Lung (tissue), 12 donors: ENCODE results near the gene NAPB. TPM values are rescaled to one million over a fixed set of nuclear protein-coding genes. Genes with fewer than 3 reads are reported as not detected.

ENCODE experiments used
- ATAC-seq: fragments of 200-7000 bp; cut with Tn5 transposase; one replicate; pipeline ENCODE4 v1.9.1; 2020; ENCODE audit warnings: moderate number of reproducible peaks; ENCODE audit not compliant: insufficient read depth, low FRiP score
- DNase-seq, 3 donors: peaks; one replicate each; pipeline ENCODE4 v3.0.0-alpha.2; 2013 to 2017
- H3K27ac ChIP-seq, 2 donors: one replicate each; pipeline ENCODE4 v1.5.1; 2013; ENCODE audit warnings: mild to moderate bottlenecking in 2 of 2, moderate library complexity in 2 of 2, control low read depth in 1 of 2, inconsistent platforms in 1 of 2, low read depth in 1 of 2, low read length in 1 of 2
- H3K27me3 ChIP-seq, 3 donors: one replicate each; pipeline ENCODE4 v1.5.1; 2013; ENCODE audit warnings: low read length in 2 of 3; ENCODE audit not compliant: control insufficient read depth in 3 of 3, insufficient read depth in 3 of 3
- H3K36me3 ChIP-seq, 4 donors: one replicate each; pipeline ENCODE4 v1.5.1; 2013; ENCODE audit warnings: low read length in 4 of 4, mild to moderate bottlenecking in 1 of 4, moderate library complexity in 1 of 4; ENCODE audit not compliant: control insufficient read depth in 4 of 4, insufficient read depth in 4 of 4
- H3K4me1 ChIP-seq, 5 donors: one replicate each; pipeline ENCODE4 v1.5.1; 2013; ENCODE audit warnings: low read length in 5 of 5, mild to moderate bottlenecking in 2 of 5, moderate library complexity in 1 of 5; ENCODE audit not compliant: control insufficient read depth in 5 of 5, insufficient read depth in 5 of 5
- H3K4me3 ChIP-seq: one replicate; pipeline ENCODE4 v1.5.1; 2013; ENCODE audit warnings: mild to moderate bottlenecking, control low read depth, moderate library complexity
- H3K9ac ChIP-seq, 2 donors: one replicate each; pipeline ENCODE4 v1.5.1; 2013; ENCODE audit warnings: low read length in 2 of 2, control low read depth in 1 of 2; ENCODE audit not compliant: insufficient read depth in 1 of 2
- H3K9me3 ChIP-seq, 4 donors: one replicate each; pipeline ENCODE4 v1.5.1; 2013; ENCODE audit warnings: low read length in 3 of 4, mild to moderate bottlenecking in 1 of 4, moderate library complexity in 1 of 4; ENCODE audit not compliant: control insufficient read depth in 4 of 4, insufficient read depth in 3 of 4
- CTCF ChIP-seq: IDR thresholded peaks from 2 replicates; pipeline ENCODE4 v1.5.1; 2012; ENCODE audit warnings: mild to moderate bottlenecking; ENCODE audit errors: control extremely low read depth, extremely low read depth
- WGBS, 2 donors: extraction: QIAGEN DNeasy Blood & Tissue Kit; methylation state at CpG; one replicate each; pipeline ENCODE4 v1.1.7; 2013; 5-methylcytosine and 5-hydroxymethylcytosine counted together
- polyA plus RNA-seq, 2 donors: library from polyadenylated mRNA; stranded (reverse); fragments of 200-250 nt; gene quantifications; one replicate each; pipeline ENCODE4 v1.2.1, GENCODE V29; 2013
- total RNA-seq, 2 donors: library from RNA; depleted of rRNA in 1 of 2; stranded (reverse); fragments of >200 nt in 1 of 2; gene quantifications; one replicate each; pipeline ENCODE4 v1.2.1, GENCODE V29; 2014 to 2021
- donor health status: control.
- donor health status: control.
- donor health status: Bipolar disorder and iron deficiency.
- donor health status: healthy.
- donor health status: DM: yes; HTN: yes; CAD: no.

NAPB gene
- total and polyA plus RNA-seq, 4 donors = 4.4 to 45.7 (median 6.9) TPM

GRCh38 chr20:23425129-23425528 is 3.8 kb upstream of the NAPB start:
- no peak for DNase-seq
- Histone ChIP-seq H3K27me3 (no peaks in the 10 kb centered on the region), H3K9me3 (no peaks in the 10 kb centered on the region), H3K4me1 (peaks cover 0 to 6% (median 0%) of the 10 kb centered on the region in 5 donors), H3K4me3 (no peak overlapping the region), H3K27ac (no peak overlapping the region), H3K36me3 (no peaks in the 10 kb centered on the region), H3K9ac (no peak overlapping the region)
- ATAC-seq = no peak
- no peak for TF ChIP-seq CTCF
- 86 to 96% methylated on average over 9 of the region's 9 CpGs for WGBS, 2 donors

GRCh38 chr20:23419995-23420901 is 1.0 kb downstream of the NAPB start:
- Histone ChIP-seq H3K9ac (peak overlapping the region; percentile 56 to 71), H3K4me1 (peaks cover 0 to 20% (median 6%) of the 10 kb centered on the region in 5 donors), H3K4me3 (peak overlapping the region; percentile 92), H3K9me3 (no peaks in the 10 kb centered on the region), H3K27me3 (no peaks in the 10 kb centered on the region), H3K27ac (peak overlapping the region; percentile 94 to 96), H3K36me3 (no peaks in the 10 kb centered on the region)
- ATAC-seq = peak; percentile 32
- DNase-seq = peak; percentile 38 to 58 (median 40)
- no peak for TF ChIP-seq CTCF
- WGBS, 2 donors = 0 to 1% methylated on average over 56 to 58 of the region's 58 CpGs

- peaks cover 0 to 20% (median 6%) of the 10 kb centered on the region in 5 donors for H3K4me1 ChIP-seq
- no peaks in the 10 kb centered on the region for H3K9me3 ChIP-seq
- H3K9ac ChIP-seq = peak overlapping the region in 1 of 2 donors; percentile 56
- WGBS, 2 donors = 26% methylated on average over 5 of the region's 5 CpGs
- no peaks in the 10 kb centered on the region for H3K36me3 ChIP-seq
- ATAC-seq = no peak
- DNase-seq = no peak
- no peaks in the 10 kb centered on the region for H3K27me3 ChIP-seq
- H3K27ac ChIP-seq = peak overlapping the region in 1 of 2 donors; percentile 96
- no peak for TF ChIP-seq CTCF
- H3K4me3 ChIP-seq = no peak overlapping the region
Measured at GRCh38 chr20:23419657-23419994, 1.7 kb downstream of the NAPB start.
